Mononuclear cell (primary cell): ENCODE data around the gene PLEKHA8. TPM values are rescaled to one million over a fixed set of nuclear protein-coding genes. Genes with fewer than 3 reads are reported as not detected.

Experiments used
- H3K27me3 ChIP-seq: 2 replicates; pipeline ENCODE4 v1.6.0; 2011; ENCODE audit warnings: low read length, control low read depth; ENCODE audit not compliant: insufficient read depth
- H3K4me1 ChIP-seq: 2 replicates; pipeline ENCODE4 v1.5.1; 2011; ENCODE audit warnings: mild to moderate bottlenecking, low read length, control low read depth; ENCODE audit not compliant: insufficient read depth
- H3K4me3 ChIP-seq: 2 replicates; pipeline ENCODE4 v1.5.1; 2011; ENCODE audit warnings: mild to moderate bottlenecking, low read length, moderate library complexity
- H3K9me3 ChIP-seq: 2 replicates; pipeline ENCODE4 v1.5.1; 2011; ENCODE audit warnings: low read depth, mild to moderate bottlenecking, control low read depth, low read length
- total RNA-seq: library from RNA; depleted of rRNA; stranded (reverse); fragments of >200 nt; gene quantifications from one replicate; pipeline ENCODE4 v1.2.3, GENCODE V29; 2012

PLEKHA8 gene
- total RNA-seq, 1 donor: 5.2 TPM

- Histone ChIP-seq H3K4me1 (peaks cover 18% of the 10 kb centered on the region), H3K9me3 (no peaks in the 10 kb centered on the region), H3K4me3 (no peak overlapping the region), H3K27me3 (no peaks in the 10 kb centered on the region)
Observed at GRCh38 chr7:30148426-30148825, 120.2 kb downstream of the PLEKHA8 start.

- Histone ChIP-seq H3K9me3 (no peaks in the 10 kb centered on the region), H3K4me3 (no peak overlapping the region), H3K27me3 (no peaks in the 10 kb centered on the region), H3K4me1 (peaks cover 18% of the 10 kb centered on the region)
Observed at GRCh38 chr7:30148951-30149459, 120.8 kb downstream of the PLEKHA8 start.

GRCh38 chr7:30149640-30150272 lies 121.5 kb downstream of the PLEKHA8 start:
- H3K4me3 ChIP-seq: no peak overlapping the region
- H3K27me3 ChIP-seq: no peaks in the 10 kb centered on the region
- peaks cover 18% of the 10 kb centered on the region for H3K4me1 ChIP-seq

GRCh38 chr7:30150711-30151110 lies 122.5 kb downstream of the PLEKHA8 start:
- H3K4me1 ChIP-seq: peaks cover 17% of the 10 kb centered on the region
- H3K27me3 ChIP-seq: no peaks in the 10 kb centered on the region
- H3K9me3 ChIP-seq: no peaks in the 10 kb centered on the region
- no peak overlapping the region for H3K4me3 ChIP-seq

More at GRCh38 chr7:30149640-30150272, 121.5 kb downstream of the PLEKHA8 start:
- no peaks in the 10 kb centered on the region for H3K9me3 ChIP-seq

GRCh38 chr7:30154111-30154587 lies 125.9 kb downstream of the PLEKHA8 start:
- Histone ChIP-seq H3K27me3 (no peaks in the 10 kb centered on the region), H3K4me3 (no peak overlapping the region), H3K4me1 (peaks cover 25% of the 10 kb centered on the region), H3K9me3 (no peaks in the 10 kb centered on the region)

GRCh38 chr7:30155481-30155880 lies 127.3 kb downstream of the PLEKHA8 start:
- H3K9me3 ChIP-seq: no peaks in the 10 kb centered on the region
- no peak overlapping the region for H3K4me3 ChIP-seq
- H3K4me1 ChIP-seq: peaks cover 35% of the 10 kb centered on the region
- H3K27me3 ChIP-seq: no peaks in the 10 kb centered on the region

- Histone ChIP-seq H3K9me3 (no peaks in the 10 kb centered on the region), H3K4me3 (no peak overlapping the region), H3K27me3 (no peaks in the 10 kb centered on the region), H3K4me1 (peaks cover 39% of the 10 kb centered on the region)
Observed at GRCh38 chr7:30157204-30157603, 129.0 kb downstream of the PLEKHA8 start.

- no peak overlapping the region for H3K4me3 ChIP-seq
- peaks cover 59% of the 10 kb centered on the region for H3K4me1 ChIP-seq
- no peaks in the 10 kb centered on the region for H3K9me3 ChIP-seq
- H3K27me3 ChIP-seq: no peaks in the 10 kb centered on the region
Observed at GRCh38 chr7:30159163-30159562, 131.0 kb downstream of the PLEKHA8 start.

- Histone ChIP-seq H3K4me3 (no peak overlapping the region), H3K27me3 (no peaks in the 10 kb centered on the region), H3K4me1 (peaks cover 62% of the 10 kb centered on the region), H3K9me3 (no peaks in the 10 kb centered on the region)
Observed at GRCh38 chr7:30159698-30160143, 131.5 kb downstream of the PLEKHA8 start.

- Histone ChIP-seq H3K9me3 (no peaks in the 10 kb centered on the region), H3K4me1 (peaks cover 68% of the 10 kb centered on the region), H3K27me3 (no peaks in the 10 kb centered on the region), H3K4me3 (no peak overlapping the region)
Observed at GRCh38 chr7:30160329-30160728, 132.1 kb downstream of the PLEKHA8 start.

GRCh38 chr7:30162133-30162532 lies 133.9 kb downstream of the PLEKHA8 start:
- H3K4me1 ChIP-seq: peaks cover 70% of the 10 kb centered on the region
- H3K27me3 ChIP-seq: no peaks in the 10 kb centered on the region
- H3K9me3 ChIP-seq: no peaks in the 10 kb centered on the region
- no peak overlapping the region for H3K4me3 ChIP-seq

- no peaks in the 10 kb centered on the region for H3K27me3 ChIP-seq
- H3K9me3 ChIP-seq: no peaks in the 10 kb centered on the region
- peaks cover 65% of the 10 kb centered on the region for H3K4me1 ChIP-seq
- no peak overlapping the region for H3K4me3 ChIP-seq
Observed at GRCh38 chr7:30162622-30163124, 134.5 kb downstream of the PLEKHA8 start.

- peaks cover 65% of the 10 kb centered on the region for H3K4me1 ChIP-seq
- H3K9me3 ChIP-seq: no peaks in the 10 kb centered on the region
- no peaks in the 10 kb centered on the region for H3K27me3 ChIP-seq
- H3K4me3 ChIP-seq: no peak overlapping the region
Observed at GRCh38 chr7:30163231-30163894, 135.2 kb downstream of the PLEKHA8 start.

GRCh38 chr7:30164567-30164966 lies 136.4 kb downstream of the PLEKHA8 start:
- Histone ChIP-seq H3K9me3 (no peaks in the 10 kb centered on the region), H3K27me3 (no peaks in the 10 kb centered on the region), H3K4me1 (peaks cover 55% of the 10 kb centered on the region), H3K4me3 (no peak overlapping the region)

GRCh38 chr7:30165590-30165989 lies 137.4 kb downstream of the PLEKHA8 start:
- no peaks in the 10 kb centered on the region for H3K27me3 ChIP-seq
- peaks cover 51% of the 10 kb centered on the region for H3K4me1 ChIP-seq
- H3K9me3 ChIP-seq: no peaks in the 10 kb centered on the region
- no peak overlapping the region for H3K4me3 ChIP-seq
